HG03103 (cell line): ENCODE measurements around the gene MCFD2.

ENCODE experiments used
- ATAC-seq: cut with Tn5 transposase; IDR thresholded peaks from one replicate; pipeline ENCODE4 v1.9.1; 2021; ENCODE audit warnings: low read depth; ENCODE audit not compliant: unreplicated experiment

The MCFD2 gene

GRCh38 chr2:46939626-46940359 is 24.2 kb upstream of the MCFD2 start:
- ATAC-seq: no peak

GRCh38 chr2:46937471-46937901 is 21.9 kb upstream of the MCFD2 start:
- ATAC-seq: no peak

GRCh38 chr2:46936566-46936965 is 21.0 kb upstream of the MCFD2 start:
- ATAC-seq: no peak

- no peak for ATAC-seq
Observed at GRCh38 chr2:46935071-46935470, 19.5 kb upstream of the MCFD2 start.

- no peak for ATAC-seq
Observed at GRCh38 chr2:46929612-46930011, 14.0 kb upstream of the MCFD2 start.

GRCh38 chr2:46926863-46927262 is 11.3 kb upstream of the MCFD2 start:
- ATAC-seq: no peak

GRCh38 chr2:46925474-46926351 is 10.1 kb upstream of the MCFD2 start:
- no peak for ATAC-seq

- ATAC-seq: no peak
Observed at GRCh38 chr2:46924608-46925007, 9.0 kb upstream of the MCFD2 start.

- no peak for ATAC-seq
Observed at GRCh38 chr2:46924038-46924437, 8.4 kb upstream of the MCFD2 start.

GRCh38 chr2:46923041-46923528 is 7.5 kb upstream of the MCFD2 start:
- no peak for ATAC-seq

GRCh38 chr2:46922606-46923005 is 7.0 kb upstream of the MCFD2 start:
- no peak for ATAC-seq

GRCh38 chr2:46921676-46922448 is 6.3 kb upstream of the MCFD2 start:
- ATAC-seq: no peak

GRCh38 chr2:46917628-46918027 is 2.0 kb upstream of the MCFD2 start:
- no peak for ATAC-seq

GRCh38 chr2:46915811-46916630 is 415 bp upstream of the MCFD2 start:
- peak; percentile 84 for ATAC-seq

- ATAC-seq: no peak
Observed at GRCh38 chr2:46914578-46915230, 902 bp downstream of the MCFD2 start.

GRCh38 chr2:46913471-46914381 is 1.9 kb downstream of the MCFD2 start:
- ATAC-seq: no peak

GRCh38 chr2:46909771-46910419 is 5.7 kb downstream of the MCFD2 start:
- peak; percentile 95 for ATAC-seq

- ATAC-seq: no peak
Observed at GRCh38 chr2:46909150-46909549, 6.5 kb downstream of the MCFD2 start.
